H9 (cell line): ENCODE measurements around the gene DICER1. TPM values are rescaled to one million over a fixed set of nuclear protein-coding genes. Genes with fewer than 3 reads are reported as not detected.

Experiments used
- DNase-seq: peaks from one replicate; pipeline ENCODE4 v3.0.0-alpha.2; 2017
- H2AFZ ChIP-seq: one replicate; pipeline ENCODE4 v1.6.1; 2013; ENCODE audit warnings: mild to moderate bottlenecking, low read length, control low read depth, moderate library complexity
- H2AK5ac ChIP-seq: 2 replicates; pipeline ENCODE4 v1.6.1; 2013; ENCODE audit warnings: low read length, control low read depth, mixed read lengths; ENCODE audit not compliant: insufficient read length
- H2BK120ac ChIP-seq: one replicate; pipeline ENCODE4 v1.6.1; 2013; ENCODE audit warnings: low read depth, mild to moderate bottlenecking, low read length, control low read depth, inconsistent platforms; ENCODE audit not compliant: poor library complexity, severe bottlenecking
- H2BK12ac ChIP-seq: 2 replicates; pipeline ENCODE4 v1.6.1; 2013; ENCODE audit warnings: low read length, control low read depth, mixed read lengths, low read depth; ENCODE audit not compliant: insufficient read length
- H2BK15ac ChIP-seq: 2 replicates; pipeline ENCODE4 v1.6.1; 2013; ENCODE audit warnings: low read depth, low read length, control low read depth
- H2BK20ac ChIP-seq: one replicate; pipeline ENCODE4 v1.6.1; 2013; ENCODE audit warnings: low read depth, mild to moderate bottlenecking, low read length, control low read depth, inconsistent platforms; ENCODE audit not compliant: poor library complexity, severe bottlenecking
- H2BK5ac ChIP-seq: 2 replicates; pipeline ENCODE4 v1.6.1; 2013; ENCODE audit warnings: low read length, control low read depth, mixed read lengths; ENCODE audit not compliant: insufficient read length
- H3K14ac ChIP-seq: 2 replicates; pipeline ENCODE4 v1.6.1; 2013; ENCODE audit warnings: low read length, control low read depth; ENCODE audit not compliant: insufficient read depth
- H3K18ac ChIP-seq: 2 replicates; pipeline ENCODE4 v1.6.1; 2013; ENCODE audit warnings: low read depth, mild to moderate bottlenecking, mixed read lengths, low read length, control low read depth; ENCODE audit not compliant: insufficient read length
- H3K23ac ChIP-seq: 2 replicates; pipeline ENCODE4 v1.6.1; 2013; ENCODE audit warnings: low read length, control low read depth, mixed read lengths, low read depth; ENCODE audit not compliant: insufficient read length
- H3K23me2 ChIP-seq: 2 replicates; pipeline ENCODE4 v1.6.1; 2013; ENCODE audit warnings: low read depth, mild to moderate bottlenecking, mixed read lengths, low read length, control low read depth; ENCODE audit not compliant: insufficient read length, poor library complexity, severe bottlenecking
- H3K27ac ChIP-seq: 2 replicates; pipeline ENCODE4 v1.5.1; 2013; ENCODE audit warnings: low read length, control low read depth, mixed read lengths, low read depth; ENCODE audit not compliant: insufficient read length
- H3K27me3 ChIP-seq: 2 replicates; pipeline ENCODE4 v1.6.1; 2013; ENCODE audit warnings: low read length, control low read depth, inconsistent platforms; ENCODE audit not compliant: insufficient read depth
- H3K4ac ChIP-seq: 2 replicates; pipeline ENCODE4 v1.6.1; 2013; ENCODE audit warnings: low read depth, mild to moderate bottlenecking, control low read depth, inconsistent platforms, low read length, moderate library complexity
- H3K4me1 ChIP-seq: 2 replicates; pipeline ENCODE4 v1.6.1; 2013; ENCODE audit warnings: low read length, control low read depth, inconsistent platforms; ENCODE audit not compliant: insufficient read depth
- H3K4me2 ChIP-seq: 2 replicates; pipeline ENCODE4 v1.6.1; 2013; ENCODE audit warnings: low read length, control low read depth, mixed read lengths; ENCODE audit not compliant: insufficient read length, insufficient read depth
- H3K56ac ChIP-seq: 2 replicates; pipeline ENCODE4 v1.6.1; 2013; ENCODE audit warnings: low read depth, mild to moderate bottlenecking, mixed read lengths, low read length, control low read depth; ENCODE audit not compliant: insufficient read length
- H3K79me1 ChIP-seq: 2 replicates; pipeline ENCODE4 v1.6.1; 2013; ENCODE audit warnings: low read depth, mild to moderate bottlenecking, moderate library complexity, low read length, control low read depth, inconsistent platforms; ENCODE audit not compliant: insufficient read depth, poor library complexity, severe bottlenecking
- H3K79me2 ChIP-seq: 2 replicates; pipeline ENCODE4 v1.6.1; 2013; ENCODE audit warnings: low read length, control low read depth, inconsistent platforms; ENCODE audit not compliant: insufficient read depth
- H3K9ac ChIP-seq: 2 replicates; pipeline ENCODE4 v1.6.1; 2013; ENCODE audit warnings: low read length, control low read depth, mixed read lengths; ENCODE audit not compliant: insufficient read length; ENCODE audit errors: extremely low read depth
- H3K9me3 ChIP-seq: one replicate; pipeline ENCODE4 v1.6.1; 2013; ENCODE audit warnings: low read depth, low read length, inconsistent platforms; ENCODE audit not compliant: control insufficient read depth
- H3T11ph ChIP-seq: one replicate; pipeline ENCODE4 v1.6.1; 2013; ENCODE audit warnings: mild to moderate bottlenecking, low read length, control low read depth, inconsistent platforms
- H4K20me1 ChIP-seq: one replicate; pipeline ENCODE4 v1.6.1; 2013; ENCODE audit not compliant: control insufficient read depth, insufficient read length, insufficient read depth
- H4K5ac ChIP-seq: 2 replicates; pipeline ENCODE4 v1.6.1; 2013; ENCODE audit warnings: low read depth, mild to moderate bottlenecking, mixed read lengths, low read length, control low read depth; ENCODE audit not compliant: insufficient read length
- H4K8ac ChIP-seq: replicated peaks from 2 replicates; pipeline ENCODE4 v1.6.1; 2013; ENCODE audit warnings: low read length, control low read depth, mixed read lengths, low read depth; ENCODE audit not compliant: insufficient read length
- H4K91ac ChIP-seq: 2 replicates; pipeline ENCODE4 v1.6.1; 2013; ENCODE audit warnings: low read depth, mild to moderate bottlenecking, moderate library complexity, mixed read lengths, low read length, control low read depth; ENCODE audit not compliant: insufficient read length
- H3K27ac Mint-ChIP-seq, 3 experiments: 2 replicates in 2 of 3; 3 replicates in 1 of 3; pipeline ENCODE4 v1.8.0; 2020 to 2021; ENCODE audit warnings: mixed read lengths in 3 of 3, mild to moderate bottlenecking in 1 of 3, moderate library complexity in 1 of 3
- H3K27me3 Mint-ChIP-seq: 2 replicates; pipeline ENCODE4 v1.8.0; 2021; ENCODE audit warnings: low read depth, mild to moderate bottlenecking, moderate library complexity, mixed read lengths
- H3K36me3 Mint-ChIP-seq, 3 experiments: 2 replicates in 2 of 3; 3 replicates in 1 of 3; pipeline ENCODE4 v1.8.0; 2020 to 2021; ENCODE audit warnings: low read depth in 3 of 3, mixed read lengths in 3 of 3; ENCODE audit not compliant: insufficient read depth in 1 of 3
- H3K4me1 Mint-ChIP-seq, 2 experiments: 2 replicates each; pipeline ENCODE4 v1.8.0; 2020; ENCODE audit warnings: mixed read lengths in 2 of 2
- H3K4me3 Mint-ChIP-seq, 2 experiments: 2 replicates in 1 of 2; 3 replicates in 1 of 2; pipeline ENCODE4 v1.8.0; 2020 to 2021; ENCODE audit warnings: mild to moderate bottlenecking in 2 of 2, mixed read lengths in 2 of 2, moderate library complexity in 1 of 2
- H3K9me3 Mint-ChIP-seq, 2 experiments: 2 replicates in 1 of 2; 3 replicates in 1 of 2; pipeline ENCODE4 v1.8.0; 2020; ENCODE audit warnings: mild to moderate bottlenecking in 2 of 2, mixed read lengths in 2 of 2, moderate library complexity in 1 of 2
- CTCF ChIP-seq: fragments of 200-600 bp; sonication (generic); conservative IDR thresholded peaks from 3 replicates; pipeline ENCODE4 v1.8.0; 2021; ENCODE audit warnings: antibody characterized with exemption, mild to moderate bottlenecking
- WGBS: extraction: QIAGEN DNeasy Blood & Tissue Kit; methylation state at CpG from one replicate; pipeline ENCODE4 v1.1.7; 2013; ENCODE audit warnings: missing lambda C conversion rate, low lambda C conversion rate, mixed read lengths; ENCODE audit not compliant: insufficient read length; ENCODE audit errors: extremely low coverage; 5-methylcytosine and 5-hydroxymethylcytosine counted together
- total RNA-seq: library from RNA; stranded (reverse); gene quantifications from 2 replicates; pipeline ENCODE4 v1.2.1, GENCODE V29; 2021

DICER1 gene
- total RNA-seq, 1 experiment from 2014 or later, result 57.0 TPM

GRCh38 chr14:95096476-95096875 lies 60.9 kb downstream of the DICER1 start:
- Histone ChIP-seq H2AFZ (no peak overlapping the region), H3K79me1 (no peaks in the 10 kb centered on the region), H4K8ac (no peak overlapping the region), H3T11ph (no peak overlapping the region), H2BK15ac (no peak overlapping the region), H3K27me3 (no peaks in the 10 kb centered on the region), H2BK12ac (no peak overlapping the region), H3K4ac (no peak overlapping the region), H4K20me1 (no peaks in the 10 kb centered on the region), H3K56ac (no peak overlapping the region), H3K9me3 (no peaks in the 10 kb centered on the region), H3K4me1 (no peaks in the 10 kb centered on the region), H4K5ac (no peak overlapping the region), H3K23me2 (no peaks in the 10 kb centered on the region), H3K79me2 (no peaks in the 10 kb centered on the region), H4K91ac (no peak overlapping the region), H3K27ac (no peak overlapping the region), H2BK120ac (no peak overlapping the region), H3K14ac (no peak overlapping the region), H2BK20ac (no peak overlapping the region), H3K4me2 (no peak overlapping the region), H3K23ac (no peak overlapping the region), H2AK5ac (no peak overlapping the region), H2BK5ac (no peak overlapping the region), H3K9ac (no peak overlapping the region), H3K18ac (no peak overlapping the region)
- no peak for DNase-seq
- Mint-ChIP-seq H3K4me3 (no peak overlapping the region), H3K4me1 (peaks cover 8 to 20% of the 10 kb centered on the region in 2 experiments), H3K36me3 (peaks cover 13 to 42% (median 32%) of the 10 kb centered on the region in 3 experiments; a peak in 5 of 7 replicates), H3K27me3 (no peaks in the 10 kb centered on the region), H3K27ac (peak overlapping the region in 2 of 3 experiments; percentile 20 to 65; a peak in 3 of 7 replicates), H3K9me3 (no peaks in the 10 kb centered on the region)
- TF ChIP-seq CTCF, result no peak
- no CpG with 5 or more reads among the region's 4 CpGs for WGBS
